Body of pancreas (tissue), 4 donors: ENCODE results near the gene LIPT2.

Experiments
- POLR2A ChIP-seq, 3 donors: fragments of 450-650 bp; IDR thresholded peaks; one replicate each; pipeline ENCODE4 v1.6.1; 2016; ENCODE audit warnings: antibody characterized with exemption in 3 of 3, mild to moderate bottlenecking in 2 of 3
- TF ChIP-seq, protein P1 (sequence below), 7 experiments: fragments of 450-650 bp in 4 of 7; fragments of 200-600 bp in 3 of 7; sonication (generic) in 3 of 7; IDR thresholded peaks; one replicate each; pipeline ENCODE4 v1.5.1; 2016 to 2019; ENCODE audit warnings: antibody characterized with exemption in 7 of 7

DNA sequence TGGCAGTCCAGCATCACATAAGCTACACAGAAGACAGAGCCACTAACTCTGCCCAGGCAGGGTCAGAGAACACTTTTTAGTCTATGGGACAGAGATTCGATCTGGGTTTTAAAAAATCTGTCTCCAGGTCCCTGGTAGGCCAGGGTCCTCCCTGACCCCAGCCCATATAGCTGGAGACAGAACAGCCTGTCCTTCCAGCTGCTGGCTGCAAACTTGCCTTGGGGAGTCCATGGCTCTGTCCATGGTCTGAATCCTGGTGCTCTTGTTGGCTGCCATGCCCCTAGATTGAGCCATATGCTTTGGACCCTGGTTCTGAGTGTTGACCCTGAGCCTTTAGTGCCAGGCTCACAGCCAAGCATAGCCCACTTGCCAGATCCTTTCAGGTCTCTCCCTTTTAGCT is 13.3 kb upstream of the LIPT2 start:
- TF ChIP-seq, protein P1, sequence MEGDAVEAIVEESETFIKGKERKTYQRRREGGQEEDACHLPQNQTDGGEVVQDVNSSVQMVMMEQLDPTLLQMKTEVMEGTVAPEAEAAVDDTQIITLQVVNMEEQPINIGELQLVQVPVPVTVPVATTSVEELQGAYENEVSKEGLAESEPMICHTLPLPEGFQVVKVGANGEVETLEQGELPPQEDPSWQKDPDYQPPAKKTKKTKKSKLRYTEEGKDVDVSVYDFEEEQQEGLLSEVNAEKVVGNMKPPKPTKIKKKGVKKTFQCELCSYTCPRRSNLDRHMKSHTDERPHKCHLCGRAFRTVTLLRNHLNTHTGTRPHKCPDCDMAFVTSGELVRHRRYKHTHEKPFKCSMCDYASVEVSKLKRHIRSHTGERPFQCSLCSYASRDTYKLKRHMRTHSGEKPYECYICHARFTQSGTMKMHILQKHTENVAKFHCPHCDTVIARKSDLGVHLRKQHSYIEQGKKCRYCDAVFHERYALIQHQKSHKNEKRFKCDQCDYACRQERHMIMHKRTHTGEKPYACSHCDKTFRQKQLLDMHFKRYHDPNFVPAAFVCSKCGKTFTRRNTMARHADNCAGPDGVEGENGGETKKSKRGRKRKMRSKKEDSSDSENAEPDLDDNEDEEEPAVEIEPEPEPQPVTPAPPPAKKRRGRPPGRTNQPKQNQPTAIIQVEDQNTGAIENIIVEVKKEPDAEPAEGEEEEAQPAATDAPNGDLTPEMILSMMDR (IDR thresholded peaks at IDR 0.05), result no peak
- no peak for TF ChIP-seq POLR2A (IDR thresholded peaks at IDR 0.05)
